Body of pancreas (tissue), 4 donors: ENCODE data around the gene TNFRSF1A. TPM values are rescaled to one million over a fixed set of nuclear protein-coding genes. Genes with fewer than 3 reads are reported as not detected.
A peak's percentile ranks its signal among the peaks of the same experiment; 100 is the strongest.

Experiments used
- ATAC-seq: fragments of 150-250 bp; one replicate; pipeline ENCODE4 v1.9.1; 2016
- DNase-seq, 4 donors: peaks; one replicate each; pipeline ENCODE4 v3.0.0-alpha.2; 2019
- H3K27ac ChIP-seq, 4 donors: fragments of 200-600 bp; sonication (generic); 1 replicate in 3 of 4; 2 replicates in 1 of 4; pipeline versions ENCODE4 v1.5.1 to v1.6.1; 2016 to 2019; ENCODE audit warnings: mild to moderate bottlenecking in 1 of 4, mixed read lengths in 1 of 4, moderate library complexity in 1 of 4
- H3K27me3 ChIP-seq, 2 donors: fragments of 200-600 bp; sonication (generic); one replicate each; pipeline ENCODE4 v1.6.0; 2016; ENCODE audit warnings: mild to moderate bottlenecking in 1 of 2
- H3K36me3 ChIP-seq, 2 donors: fragments of 200-600 bp; sonication (generic); replicated peaks in 1 of 2; 2 replicates each; pipeline ENCODE4 v1.5.1; 2016; ENCODE audit warnings: low read depth in 2 of 2; ENCODE audit not compliant: insufficient read depth in 1 of 2
- H3K4me1 ChIP-seq: fragments of 200-600 bp; sonication (generic); one replicate; pipeline ENCODE4 v1.6.0; 2016
- H3K4me3 ChIP-seq, 2 donors: fragments of 200-600 bp; sonication (generic); 1 replicate in 1 of 2; 2 replicates in 1 of 2; pipeline ENCODE4 v1.5.1; 2016 to 2019
- H3K9me3 ChIP-seq, 3 donors: fragments of 200-600 bp; sonication (generic); 1 replicate in 2 of 3; 2 replicates in 1 of 3; pipeline ENCODE4 v1.5.1; 2016
- CTCF ChIP-seq, 7 experiments: fragments of 450-650 bp in 4 of 7; fragments of 200-600 bp in 3 of 7; sonication (generic) in 3 of 7; IDR thresholded peaks; one replicate each; pipeline ENCODE4 v1.5.1; 2016 to 2019; ENCODE audit warnings: antibody characterized with exemption in 7 of 7
- POLR2A ChIP-seq, 3 donors: fragments of 450-650 bp; IDR thresholded peaks; one replicate each; pipeline ENCODE4 v1.6.1; 2016; ENCODE audit warnings: antibody characterized with exemption in 3 of 3, mild to moderate bottlenecking in 2 of 3
- WGBS, 2 donors: methylation state at CpG; one replicate each; pipeline ENCODE4 v1.1.5; 2017; 5-methylcytosine and 5-hydroxymethylcytosine counted together
- intact Hi-C: fragments of 100-400 bp; cut with DNase I; formaldehyde crosslinking; loops from one replicate; pipeline ENCODE4 v1.15.1; 2023
- total RNA-seq, 2 donors: library from RNA; depleted of rRNA; stranded (reverse); fragments of >200 nt; gene quantifications; one replicate each; pipeline ENCODE4 v1.1.0, GENCODE V29; 2016

Gene TNFRSF1A
- total RNA-seq, 2 donors from 2014 or later, result 54.5 to 92.0 TPM

GRCh38 chr12:6301721-6302120, 40.2 kb downstream of the TNFRSF1A start:
- WGBS, 2 donors, result 87 to 88% methylated on average over 7 of the region's 7 CpGs
- ATAC-seq, result no peak
- DNase-seq, result no peak

GRCh38 chr12:6297170-6297569, 44.7 kb downstream of the TNFRSF1A start:
- ATAC-seq (no peak), DNase-seq (no peak)
- TF ChIP-seq POLR2A (IDR thresholded peaks at IDR 0.05) (no peak), CTCF (IDR thresholded peaks at IDR 0.05) (no peak)
- H3K9me3 ChIP-seq, result no peaks in the 10 kb centered on the region
- H3K27ac ChIP-seq, result no peak overlapping the region
- H3K27me3 ChIP-seq, result no peaks in the 10 kb centered on the region
- 90 to 93% methylated on average over 10 of the region's 10 CpGs for WGBS, 2 donors
- peaks cover 27% of the 10 kb centered on the region for H3K4me1 ChIP-seq
- intact Hi-C loops, result no loop called here
- no peak overlapping the region for H3K4me3 ChIP-seq
- no peaks in the 10 kb centered on the region for H3K36me3 ChIP-seq

More at GRCh38 chr12:6301721-6302120, 40.2 kb downstream of the TNFRSF1A start:
- H3K4me3 ChIP-seq, result no peak overlapping the region
- no peak overlapping the region for H3K27ac ChIP-seq
- no peaks in the 10 kb centered on the region for H3K9me3 ChIP-seq
- intact Hi-C loops, result no loop called here
- H3K36me3 ChIP-seq, result no peaks in the 10 kb centered on the region
- no peaks in the 10 kb centered on the region for H3K4me1 ChIP-seq
- H3K27me3 ChIP-seq, result no peaks in the 10 kb centered on the region
- TF ChIP-seq CTCF (IDR thresholded peaks at IDR 0.05) (no peak), POLR2A (IDR thresholded peaks at IDR 0.05) (no peak)

GRCh38 chr12:6295094-6295811, 46.6 kb downstream of the TNFRSF1A start:
- Histone ChIP-seq H3K9me3 (no peaks in the 10 kb centered on the region), H3K27ac (peak overlapping the region in 3 of 4 donors; percentile 76 to 85 (median 83)), H3K36me3 (no peaks in the 10 kb centered on the region), H3K27me3 (no peaks in the 10 kb centered on the region), H3K4me1 (peaks cover 27% of the 10 kb centered on the region), H3K4me3 (no peak overlapping the region)
- WGBS, 2 donors, result 62 to 77% methylated on average over 5 of the region's 5 CpGs
- intact Hi-C loops, result no loop called here
- ATAC-seq, result peak; percentile 89
- peak; percentile 62 to 83 (median 63) for DNase-seq
- TF ChIP-seq POLR2A (IDR thresholded peaks at IDR 0.05), result peak in 2 of 3 donors; percentile 18 to 21
- TF ChIP-seq CTCF (IDR thresholded peaks at IDR 0.05), result no peak

GRCh38 chr12:6294156-6295093, 47.5 kb downstream of the TNFRSF1A start:
- H3K4me3 ChIP-seq, result no peak overlapping the region
- no peaks in the 10 kb centered on the region for H3K27me3 ChIP-seq
- TF ChIP-seq CTCF (IDR thresholded peaks at IDR 0.05) (no peak), POLR2A (IDR thresholded peaks at IDR 0.05) (peak in 1 of 3 donors; percentile 6)
- H3K36me3 ChIP-seq, result no peaks in the 10 kb centered on the region
- intact Hi-C loops, result no loop called here
- DNase-seq (no peak), ATAC-seq (peak; percentile 52)
- peak overlapping the region in 3 of 4 donors; percentile 76 to 85 (median 83) for H3K27ac ChIP-seq
- no peaks in the 10 kb centered on the region for H3K9me3 ChIP-seq
- 41 to 59% methylated on average over 5 of the region's 5 CpGs for WGBS, 2 donors
- H3K4me1 ChIP-seq, result peaks cover 27% of the 10 kb centered on the region
